H1 (cell line): ENCODE measurements around the gene CGRRF1. TPM values are rescaled to one million over a fixed set of nuclear protein-coding genes. Genes with fewer than 3 reads are reported as not detected.

Experiments used
- CTCF ChIA-PET: fragments of 300-600 bp; sonication (Branson Sonifier 250); formaldehyde crosslinking; loops from one replicate; lab custom pipeline; 2021; ENCODE audit not compliant: partially characterized antibody; lab: Charles Lee
- POLR2A ChIA-PET: fragments of 300-600 bp; sonication (Branson Sonifier 250); formaldehyde crosslinking; loops from one replicate; lab custom pipeline; 2021; ENCODE audit warnings: inconsistent platforms; ENCODE audit not compliant: partially characterized antibody; lab: Charles Lee
- DNase-seq, 2 experiments: peaks; one replicate each; pipeline versions ENCODE4 v3.0.0 to v3.0.0-alpha.2; 2010 to 2022; ENCODE audit warnings: low spot score in 2 of 2, low read depth in 1 of 2, mixed read lengths in 1 of 2
- FAIRE-seq: peaks from 2 replicates; lab custom pipeline; 2011; peaks lifted over from hg19 to GRCh38; lab: Jason Lieb, UNC
- H2AFZ ChIP-seq: 2 replicates; pipeline ENCODE4 v1.8.1; 2012; ENCODE audit warnings: low read length, inconsistent platforms
- H2AK5ac ChIP-seq: 2 replicates; pipeline ENCODE4 v1.6.1; 2013; ENCODE audit warnings: low read depth, low read length
- H2BK120ac ChIP-seq: replicated peaks from 2 replicates; pipeline ENCODE3; 2013; ENCODE audit warnings: low read depth, low read length, inconsistent platforms
- H2BK12ac ChIP-seq: 2 replicates; pipeline ENCODE4 v1.6.1; 2013; ENCODE audit warnings: low read depth, low read length
- H2BK15ac ChIP-seq: 2 replicates; pipeline ENCODE4 v1.6.1; 2013; ENCODE audit warnings: low read length
- H2BK20ac ChIP-seq: 2 replicates; pipeline ENCODE4 v1.6.1; 2013; ENCODE audit warnings: low read length
- H2BK5ac ChIP-seq: 2 replicates; pipeline ENCODE4 v1.6.1; 2013; ENCODE audit warnings: low read depth, low read length
- H3K14ac ChIP-seq: 2 replicates; pipeline ENCODE4 v1.6.1; 2013; ENCODE audit warnings: inconsistent platforms; ENCODE audit not compliant: insufficient read length
- H3K18ac ChIP-seq: 2 replicates; pipeline ENCODE4 v1.6.1; 2013; ENCODE audit warnings: low read length; ENCODE audit errors: extremely low read depth
- H3K23ac ChIP-seq: 2 replicates; pipeline ENCODE4 v1.6.1; 2013; ENCODE audit warnings: inconsistent platforms; ENCODE audit not compliant: insufficient read length
- H3K23me2 ChIP-seq: 2 replicates; pipeline ENCODE4 v1.6.1; 2013; ENCODE audit warnings: low read depth, low read length
- H3K27ac ChIP-seq: 2 replicates; pipeline ENCODE4 v1.6.1; 2011; ENCODE audit warnings: low read depth, low read length, inconsistent platforms
- H3K27me3 ChIP-seq, 4 experiments: replicated peaks in 1 of 4; 1 replicate in 1 of 4; 2 replicates in 3 of 4; pipeline versions ENCODE4 v1.6.1 to v1.8.1; 2011 to 2013; ENCODE audit warnings: low read length in 3 of 4, mild to moderate bottlenecking in 3 of 4, inconsistent platforms in 2 of 4, mixed read lengths in 2 of 4, moderate library complexity in 1 of 4; ENCODE audit not compliant: control insufficient read depth in 3 of 4, insufficient read depth in 3 of 4; ENCODE audit errors: extremely low read depth in 1 of 4
- H3K36me3 ChIP-seq, 4 experiments: 2 replicates each; pipeline versions ENCODE4 v1.6.1 to v1.8.1; 2011 to 2013; ENCODE audit warnings: mild to moderate bottlenecking in 4 of 4, low read length in 3 of 4, moderate library complexity in 2 of 4, control low read depth in 1 of 4, inconsistent platforms in 1 of 4; ENCODE audit not compliant: insufficient read depth in 4 of 4, control insufficient read depth in 2 of 4
- H3K4ac ChIP-seq: replicated peaks from 2 replicates; pipeline ENCODE3; 2013; ENCODE audit warnings: low read length, low read depth, mixed read lengths, inconsistent platforms; ENCODE audit not compliant: insufficient read length
- H3K4me1 ChIP-seq, 4 experiments: replicated peaks in 1 of 4; 1 replicate in 1 of 4; 2 replicates in 3 of 4; pipeline versions ENCODE4 v1.6.1 to v1.8.1; 2011 to 2013; ENCODE audit warnings: low read length in 3 of 4, inconsistent platforms in 2 of 4, mixed read lengths in 1 of 4; ENCODE audit not compliant: insufficient read depth in 4 of 4, control insufficient read depth in 3 of 4
- H3K4me2 ChIP-seq, 2 experiments: 2 replicates each; pipeline versions ENCODE4 v1.6.1 to v1.8.1; 2011 to 2013; ENCODE audit warnings: low read depth in 2 of 2, low read length in 2 of 2, control low read depth in 1 of 2, inconsistent platforms in 1 of 2, mild to moderate bottlenecking in 1 of 2; ENCODE audit not compliant: insufficient read depth in 1 of 2
- H3K4me3 ChIP-seq, 4 experiments: fragments of 200-600, 300-600 bp in 1 of 4; sonication (generic), shearing (Covaris generic), sonication (Bioruptor Twin) in 1 of 4; 2 replicates each; pipeline versions ENCODE4 v1.5.1 to v1.8.1; 2011 to 2016; ENCODE audit warnings: low read length in 4 of 4, low read depth in 3 of 4, control low read depth in 2 of 4, inconsistent platforms in 2 of 4, mild to moderate bottlenecking in 2 of 4, mixed read lengths in 1 of 4, moderate library complexity in 1 of 4; ENCODE audit not compliant: insufficient read depth in 2 of 4; ENCODE audit errors: extremely low read depth in 1 of 4
- H3K56ac ChIP-seq: replicated peaks from 2 replicates; pipeline ENCODE3; 2013; ENCODE audit warnings: low read depth, mild to moderate bottlenecking, mixed read lengths, low read length, inconsistent platforms; ENCODE audit not compliant: insufficient read length
- H3K79me1 ChIP-seq: 2 replicates; pipeline ENCODE4 v1.6.1; 2013; ENCODE audit warnings: low read depth, low read length, control low read depth
- H3K79me2 ChIP-seq, 2 experiments: 2 replicates each; pipeline versions ENCODE4 v1.6.1 to v1.8.1; 2012 to 2013; ENCODE audit warnings: low read length in 2 of 2, mild to moderate bottlenecking in 2 of 2, inconsistent platforms in 1 of 2; ENCODE audit not compliant: insufficient read depth in 2 of 2, control insufficient read depth in 1 of 2
- H3K9ac ChIP-seq, 4 experiments: replicated peaks in 1 of 4; 1 replicate in 1 of 4; 2 replicates in 3 of 4; pipeline versions ENCODE4 v1.6.1 to v1.8.1; 2011 to 2013; ENCODE audit warnings: low read depth in 3 of 4, low read length in 3 of 4, control low read depth in 2 of 4, mild to moderate bottlenecking in 2 of 4, moderate library complexity in 2 of 4, inconsistent platforms in 1 of 4; ENCODE audit errors: extremely low read depth in 1 of 4
- H3K9me3 ChIP-seq, 2 experiments: 2 replicates each; pipeline versions ENCODE4 v1.6.1 to v1.8.1; 2012 to 2013; ENCODE audit warnings: mild to moderate bottlenecking in 2 of 2, moderate library complexity in 2 of 2, control low read depth in 1 of 2, inconsistent platforms in 1 of 2, low read depth in 1 of 2, low read length in 1 of 2, mixed read lengths in 1 of 2; ENCODE audit not compliant: insufficient read depth in 2 of 2
- H4K20me1 ChIP-seq, 2 experiments: replicated peaks in 1 of 2; 2 replicates each; pipeline versions ENCODE3 to v1.8.1; 2011 to 2013; ENCODE audit warnings: inconsistent platforms in 2 of 2, low read length in 2 of 2, mild to moderate bottlenecking in 1 of 2; ENCODE audit not compliant: insufficient read depth in 2 of 2, control insufficient read depth in 1 of 2
- H4K5ac ChIP-seq: 2 replicates; pipeline ENCODE4 v1.6.1; 2013; ENCODE audit warnings: low read length, low read depth, mixed read lengths, inconsistent platforms; ENCODE audit not compliant: insufficient read length
- H4K8ac ChIP-seq: 2 replicates; pipeline ENCODE4 v1.8.0; 2013; ENCODE audit warnings: mild to moderate bottlenecking, moderate library complexity, low read length, inconsistent platforms; ENCODE audit not compliant: insufficient read depth; ENCODE audit errors: extremely low read depth
- H4K91ac ChIP-seq: replicated peaks from 2 replicates; pipeline ENCODE3; 2013; ENCODE audit warnings: low read length, mixed read lengths, inconsistent platforms; ENCODE audit not compliant: insufficient read length
- BACH1 ChIP-seq: IDR thresholded peaks from 2 replicates; pipeline ENCODE4 v1.6.1; 2012; ENCODE audit warnings: low read length, improper control_type of control experiment
- CTBP2 ChIP-seq: IDR thresholded peaks from 2 replicates; pipeline ENCODE4 v1.7.0; 2011; ENCODE audit warnings: borderline replicate concordance, mild to moderate bottlenecking, moderate library complexity, mixed read lengths, low read length; ENCODE audit not compliant: insufficient read depth, insufficient read length
- POU5F1 ChIP-seq: IDR thresholded peaks from 2 replicates; pipeline ENCODE4 v1.6.1; 2011; ENCODE audit warnings: low read depth, mild to moderate bottlenecking, low read length, moderate library complexity
- RXRA ChIP-seq: IDR thresholded peaks from 2 replicates; pipeline ENCODE4 v1.6.1; 2011; ENCODE audit warnings: low read depth, mild to moderate bottlenecking, low read length, moderate library complexity; ENCODE audit not compliant: insufficient read depth
- SIX5 ChIP-seq: IDR thresholded peaks from 2 replicates; pipeline ENCODE4 v1.6.1; 2011; ENCODE audit warnings: mild to moderate bottlenecking, low read depth, low read length
- SP2 ChIP-seq: IDR thresholded peaks from 2 replicates; pipeline ENCODE4 v1.6.1; 2012; ENCODE audit warnings: mild to moderate bottlenecking, low read length, inconsistent platforms
- TBP ChIP-seq: IDR thresholded peaks from 2 replicates; pipeline ENCODE4 v1.6.1; 2011; ENCODE audit warnings: low read depth, low read length, improper control_type of control experiment
- WGBS, 2 experiments: shearing (Covaris generic) in 1 of 2; methylation state at CpG; one replicate each; pipeline versions ENCODE4 v1.1.6 to v1.1.7; 2013 to 2015; ENCODE audit warnings: low lambda C conversion rate in 2 of 2, mixed read lengths in 2 of 2, inconsistent platforms in 1 of 2, low coverage in 1 of 2, missing lambda C conversion rate in 1 of 2; ENCODE audit not compliant: insufficient replicate concordance in 2 of 2, insufficient coverage in 1 of 2, insufficient read length in 1 of 2; ENCODE audit errors: extremely low coverage in 1 of 2, missing lambda C conversion rate in 1 of 2; 5-methylcytosine and 5-hydroxymethylcytosine counted together
- polyA plus RNA-seq, 7 experiments: library from polyadenylated mRNA; depleted of rRNA in 3 of 7; stranded (reverse) in 5 of 7; unstranded in 2 of 7; fragments of >200 nt in 5 of 7; fragments of 200-250 nt in 2 of 7; gene quantifications; 1 replicate in 5 of 7; 2 replicates in 1 of 7; 4 replicates in 1 of 7; pipeline versions ENCODE4 v1.2.1 to v1.2.3, GENCODE V29; 2011 to 2013; ENCODE audit warnings: missing spikeins in 2 of 7, mixed read lengths in 2 of 7
- total RNA-seq: library from RNA; stranded (reverse); fragmentation: NEBNext Ultra II Directional; extraction: Animal tissue kit (Norgen Biotek cat#: 25700); gene quantifications from 2 replicates; pipeline ENCODE4 v1.2.1, GENCODE V29; 2021

The CGRRF1 gene
- total and polyA plus RNA-seq, 2 of the 8 experiments (the other 6 are each of a cell fraction or from before 2014, with no cell fraction given), result 7.4 to 20.2 TPM

DNA sequence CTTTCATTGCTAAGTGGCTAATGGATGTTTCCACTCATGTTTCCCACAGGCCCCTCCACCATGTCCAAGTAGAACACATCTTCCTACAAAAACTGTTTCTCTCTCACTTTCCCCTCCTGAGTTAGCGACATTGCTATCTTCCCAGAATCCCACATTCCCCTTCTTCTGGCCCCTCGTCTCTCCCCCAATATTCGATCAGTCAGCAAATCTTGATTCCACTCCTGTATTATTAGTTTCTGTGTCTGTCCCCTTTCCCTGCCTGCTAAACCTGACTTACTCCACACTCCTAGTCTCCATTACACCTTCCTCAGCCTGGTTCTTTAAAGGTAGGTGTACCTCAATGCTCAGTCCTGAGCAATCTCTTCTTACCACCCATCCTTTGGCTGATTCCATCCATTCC is 37.9 kb downstream of the CGRRF1 start:
- Histone ChIP-seq H3K4me3 (no peak overlapping the region), H3K23me2 (no peaks in the 10 kb centered on the region), H2BK5ac (no peak overlapping the region), H2BK12ac (no peak overlapping the region), H3K27me3 (no peaks in the 10 kb centered on the region), H3K23ac (no peak overlapping the region), H3K79me1 (no peaks in the 10 kb centered on the region), H3K79me2 (no peaks in the 10 kb centered on the region), H3K4ac (no peak overlapping the region), H2BK120ac (no peak overlapping the region), H2BK20ac (no peak overlapping the region), H3K9ac (no peak overlapping the region), H4K8ac (no peak overlapping the region), H3K14ac (no peak overlapping the region), H2AFZ (no peak overlapping the region), H2AK5ac (no peak overlapping the region), H3K9me3 (no peaks in the 10 kb centered on the region; a peak in 1 of 4 replicates), H3K36me3 (no peaks in the 10 kb centered on the region), H4K5ac (no peak overlapping the region), H3K4me1 (no peaks in the 10 kb centered on the region), H3K18ac (no peak overlapping the region), H3K4me2 (no peak overlapping the region), H2BK15ac (no peak overlapping the region), H4K20me1 (no peaks in the 10 kb centered on the region), H3K27ac (no peak overlapping the region), H4K91ac (no peak overlapping the region), H3K56ac (no peak overlapping the region)
- FAIRE-seq, result no peak
- WGBS, 2 experiments, result 93% methylated on average over 3 of the region's 3 CpGs; no CpG with 5 or more reads in 1 of the 2 experiments
- POLR2A ChIA-PET, result no interaction called here
- no peak for DNase-seq
- CTCF ChIA-PET, result interaction anchor here (0.9 to 1.5 kb wide), 3 partner anchors 43 to 235 kb away, joined by 3 read pairs; no protein-coding TSS in a partner anchor
- TF ChIP-seq BACH1, result no peak
- no peak for TF ChIP-seq RXRA
- no peak for TF ChIP-seq POU5F1
- TF ChIP-seq SP2, result no peak
- TF ChIP-seq SIX5, result no peak
- no peak for TF ChIP-seq TBP
- TF ChIP-seq CTBP2, result no peak
